ENCODE results near the gene MAPK8IP2. TPM values are rescaled to one million over a fixed set of nuclear protein-coding genes. Genes with fewer than 3 reads are reported as not detected.

MAPK8IP2 gene
- total RNA-seq, 1 donor = 0.43 TPM

DNA sequence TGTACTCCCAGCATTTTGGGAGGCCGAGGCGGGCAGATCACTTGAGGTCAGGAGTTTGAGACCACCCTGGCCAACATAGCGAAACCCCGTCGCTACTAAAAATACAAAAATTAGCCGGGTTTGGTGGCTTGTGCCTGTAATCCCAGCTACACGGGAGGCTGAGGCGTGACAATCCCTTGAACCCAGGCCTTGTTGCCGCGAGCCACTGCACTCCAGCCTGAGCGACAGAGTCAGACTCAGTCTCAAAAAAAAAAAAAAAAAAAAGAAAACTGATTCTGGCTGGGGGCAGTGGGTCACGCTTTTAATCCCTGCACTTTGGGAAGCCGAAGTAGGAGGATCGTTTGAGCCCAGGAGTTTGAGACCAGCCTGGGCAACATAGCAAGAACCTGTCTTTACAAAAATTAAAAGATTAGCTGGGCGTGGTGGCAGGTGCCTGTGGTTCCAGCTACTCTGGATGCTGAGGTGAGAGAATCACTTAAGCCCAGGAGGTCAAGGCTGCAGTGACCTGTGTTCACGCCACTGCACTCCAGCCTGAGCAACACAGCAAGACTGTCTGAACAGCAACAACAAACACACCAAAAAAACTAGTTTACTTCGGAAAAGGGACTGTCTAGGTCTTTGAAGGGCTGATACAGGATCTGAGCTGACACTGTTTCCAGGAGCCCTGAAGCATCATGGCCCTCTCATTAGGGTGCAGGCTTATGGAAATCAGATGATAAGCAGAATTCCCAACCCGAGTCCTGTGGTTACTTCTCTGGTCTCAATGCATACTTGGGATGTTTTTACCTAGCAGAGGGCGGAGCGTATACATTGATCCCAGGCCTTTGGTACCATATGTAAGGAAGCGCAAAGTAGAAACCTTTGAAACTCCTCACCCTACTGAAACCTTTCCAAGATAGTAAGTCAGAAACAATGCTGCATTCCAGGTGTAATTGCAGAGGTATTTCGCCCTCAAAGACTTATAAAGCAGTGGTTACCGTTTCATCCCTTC is 16.2 kb upstream of the MAPK8IP2 start:
- H3K4me3 ChIP-seq (ENCODE audit: low read depth, low read length) = no peak overlapping the region
- TF ChIP-seq, protein P1, sequence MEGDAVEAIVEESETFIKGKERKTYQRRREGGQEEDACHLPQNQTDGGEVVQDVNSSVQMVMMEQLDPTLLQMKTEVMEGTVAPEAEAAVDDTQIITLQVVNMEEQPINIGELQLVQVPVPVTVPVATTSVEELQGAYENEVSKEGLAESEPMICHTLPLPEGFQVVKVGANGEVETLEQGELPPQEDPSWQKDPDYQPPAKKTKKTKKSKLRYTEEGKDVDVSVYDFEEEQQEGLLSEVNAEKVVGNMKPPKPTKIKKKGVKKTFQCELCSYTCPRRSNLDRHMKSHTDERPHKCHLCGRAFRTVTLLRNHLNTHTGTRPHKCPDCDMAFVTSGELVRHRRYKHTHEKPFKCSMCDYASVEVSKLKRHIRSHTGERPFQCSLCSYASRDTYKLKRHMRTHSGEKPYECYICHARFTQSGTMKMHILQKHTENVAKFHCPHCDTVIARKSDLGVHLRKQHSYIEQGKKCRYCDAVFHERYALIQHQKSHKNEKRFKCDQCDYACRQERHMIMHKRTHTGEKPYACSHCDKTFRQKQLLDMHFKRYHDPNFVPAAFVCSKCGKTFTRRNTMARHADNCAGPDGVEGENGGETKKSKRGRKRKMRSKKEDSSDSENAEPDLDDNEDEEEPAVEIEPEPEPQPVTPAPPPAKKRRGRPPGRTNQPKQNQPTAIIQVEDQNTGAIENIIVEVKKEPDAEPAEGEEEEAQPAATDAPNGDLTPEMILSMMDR (IDR thresholded peaks at IDR 0.05; ENCODE audit: insufficient read depth, low read depth, low read length) = no peak
- no peak for DNase-seq (ENCODE audit: low read depth)

- H3K4me3 ChIP-seq (ENCODE audit: low read depth, low read length) = no peak overlapping the region
- TF ChIP-seq, protein P1 (IDR thresholded peaks at IDR 0.05; ENCODE audit: insufficient read depth, low read depth, low read length) = no peak
- no peak for DNase-seq (ENCODE audit: low read depth)
Measured at GRCh38 chr22:50585238-50585637, 15.4 kb upstream of the MAPK8IP2 start.

GRCh38 chr22:50585781-50586180 is 14.8 kb upstream of the MAPK8IP2 start:
- no peak for DNase-seq (ENCODE audit: low read depth)

GRCh38 chr22:50586416-50586815 is 14.2 kb upstream of the MAPK8IP2 start:
- H3K4me3 ChIP-seq (ENCODE audit: low read depth, low read length) = no peak overlapping the region
- TF ChIP-seq, protein P1 (IDR thresholded peaks at IDR 0.05; ENCODE audit: insufficient read depth, low read depth, low read length) = no peak
- DNase-seq (ENCODE audit: low read depth) = no peak

More at GRCh38 chr22:50585781-50586180, 14.8 kb upstream of the MAPK8IP2 start:
- no peak overlapping the region for H3K4me3 ChIP-seq (ENCODE audit: low read depth, low read length)
- TF ChIP-seq, protein P1 (IDR thresholded peaks at IDR 0.05; ENCODE audit: insufficient read depth, low read depth, low read length) = no peak

DNA sequence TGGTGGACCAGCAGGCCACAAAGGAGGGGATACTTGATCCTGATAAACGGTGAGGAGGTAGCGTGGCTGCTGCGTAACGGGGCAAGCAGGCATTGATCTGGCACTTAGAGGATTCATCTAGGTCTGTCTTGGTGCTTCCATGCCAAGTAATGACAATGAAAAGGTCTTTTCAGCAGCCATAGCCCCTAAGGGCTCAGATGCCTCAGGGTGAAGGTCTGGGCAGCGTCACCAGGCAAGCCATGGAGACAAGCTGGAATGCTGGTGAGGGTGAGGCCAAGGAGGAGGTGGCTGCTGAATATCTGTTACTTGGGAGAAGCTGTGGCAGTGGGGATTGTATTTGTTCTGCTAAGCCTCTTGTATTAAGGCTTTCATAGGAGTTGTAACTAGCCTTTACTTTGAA is 13.2 kb upstream of the MAPK8IP2 start:
- H3K4me3 ChIP-seq (ENCODE audit: low read depth, low read length) = no peak overlapping the region
- DNase-seq (ENCODE audit: low read depth) = no peak
- TF ChIP-seq, protein P1 (IDR thresholded peaks at IDR 0.05; ENCODE audit: insufficient read depth, low read depth, low read length) = no peak

DNA sequence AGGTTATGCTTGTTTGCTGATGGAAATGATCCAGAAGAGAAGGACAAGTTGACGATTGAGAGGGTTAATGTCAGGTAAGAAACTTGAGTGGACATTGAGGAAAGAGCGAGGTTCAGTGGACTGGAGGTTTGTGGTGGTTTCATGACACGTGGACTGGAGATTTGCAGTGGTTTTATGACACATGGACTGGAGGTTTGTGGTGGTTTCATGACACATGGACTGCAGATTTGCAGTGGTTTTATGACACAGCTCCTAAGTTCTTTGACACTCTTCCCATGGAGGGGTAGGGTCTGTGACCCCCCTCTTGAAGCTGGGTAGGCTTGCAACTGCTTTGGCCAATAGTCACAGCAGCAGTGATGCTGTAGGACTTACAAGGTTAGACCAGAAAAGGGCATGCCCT is 5.4 kb upstream of the MAPK8IP2 start:
- no peak overlapping the region for H3K4me3 ChIP-seq (ENCODE audit: low read depth, low read length)
- TF ChIP-seq, protein P1 (IDR thresholded peaks at IDR 0.05; ENCODE audit: insufficient read depth, low read depth, low read length) = no peak
- DNase-seq (ENCODE audit: low read depth) = no peak
